Astrocyte of the spinal cord (primary cell): ENCODE measurements around the gene TMEM151B.

Experiments used
- DNase-seq: peaks from one replicate; pipeline ENCODE4 v3.0.0; 2011; ENCODE audit warnings: low read depth, low spot score
- H3K4me3 ChIP-seq: 2 replicates; pipeline ENCODE4 v1.5.1; 2011; ENCODE audit warnings: low read depth, mild to moderate bottlenecking, low read length, moderate library complexity
- in situ Hi-C: cut with HindIII; loops from 2 replicates; pipeline ENCODE4 v1.10.0; 2017; ENCODE audit warnings: low sequenced_read_pairs
- TF ChIP-seq, protein P1 (sequence below): IDR thresholded peaks from 2 replicates; pipeline ENCODE4 v1.5.1; 2012; ENCODE audit warnings: low read depth, mild to moderate bottlenecking, low read length, inconsistent platforms

The TMEM151B gene

DNA sequence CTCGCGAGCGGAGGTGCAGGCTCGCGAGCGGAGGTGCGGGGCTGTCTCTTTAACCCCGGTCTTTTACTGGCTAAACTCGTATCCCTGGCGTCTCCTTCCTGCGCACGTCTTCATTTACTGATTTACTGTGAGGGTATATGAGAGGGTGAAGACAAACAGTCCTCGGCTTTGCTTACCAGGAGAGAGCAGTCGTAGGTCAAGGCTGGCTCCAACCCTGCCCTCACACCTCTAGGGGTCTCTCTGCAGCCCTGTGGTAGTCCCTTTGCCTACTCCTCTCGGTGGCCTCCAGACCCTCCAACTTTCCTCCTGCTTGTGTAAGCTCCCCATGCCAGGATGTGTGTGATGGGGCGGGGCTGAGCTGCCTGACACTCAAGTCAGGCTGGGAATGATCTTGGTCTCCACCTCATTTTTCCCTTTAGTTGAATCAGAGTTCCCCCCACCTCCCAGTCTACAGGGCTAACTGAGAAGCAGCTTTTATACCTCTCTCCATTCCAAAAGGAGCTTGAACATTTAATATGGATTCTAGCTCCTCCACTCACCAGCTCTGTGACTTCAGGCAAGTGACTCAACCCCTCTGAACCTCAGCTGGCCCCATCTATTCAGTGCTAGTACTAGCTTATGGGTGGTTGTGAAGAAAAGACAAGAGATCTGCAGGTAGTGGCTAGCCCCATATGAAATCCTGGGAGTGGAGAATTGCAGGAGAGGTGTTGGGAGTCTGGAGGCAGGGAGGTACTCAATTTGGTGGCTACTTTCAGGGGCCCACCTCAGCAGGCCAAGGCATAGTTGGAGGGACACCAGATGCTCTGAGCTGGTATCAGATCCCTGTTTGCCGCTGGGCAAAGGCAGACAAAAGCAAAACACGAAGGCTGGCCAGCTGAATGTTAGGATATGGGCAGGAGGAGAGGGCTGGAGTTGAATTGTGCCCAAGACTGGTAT, 46.0 kb upstream of the TMEM151B start:
- no peak for DNase-seq
- in situ Hi-C loops, result no loop called here
- TF ChIP-seq, protein P1, sequence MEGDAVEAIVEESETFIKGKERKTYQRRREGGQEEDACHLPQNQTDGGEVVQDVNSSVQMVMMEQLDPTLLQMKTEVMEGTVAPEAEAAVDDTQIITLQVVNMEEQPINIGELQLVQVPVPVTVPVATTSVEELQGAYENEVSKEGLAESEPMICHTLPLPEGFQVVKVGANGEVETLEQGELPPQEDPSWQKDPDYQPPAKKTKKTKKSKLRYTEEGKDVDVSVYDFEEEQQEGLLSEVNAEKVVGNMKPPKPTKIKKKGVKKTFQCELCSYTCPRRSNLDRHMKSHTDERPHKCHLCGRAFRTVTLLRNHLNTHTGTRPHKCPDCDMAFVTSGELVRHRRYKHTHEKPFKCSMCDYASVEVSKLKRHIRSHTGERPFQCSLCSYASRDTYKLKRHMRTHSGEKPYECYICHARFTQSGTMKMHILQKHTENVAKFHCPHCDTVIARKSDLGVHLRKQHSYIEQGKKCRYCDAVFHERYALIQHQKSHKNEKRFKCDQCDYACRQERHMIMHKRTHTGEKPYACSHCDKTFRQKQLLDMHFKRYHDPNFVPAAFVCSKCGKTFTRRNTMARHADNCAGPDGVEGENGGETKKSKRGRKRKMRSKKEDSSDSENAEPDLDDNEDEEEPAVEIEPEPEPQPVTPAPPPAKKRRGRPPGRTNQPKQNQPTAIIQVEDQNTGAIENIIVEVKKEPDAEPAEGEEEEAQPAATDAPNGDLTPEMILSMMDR, result no peak
- H3K4me3 ChIP-seq, result peak overlapping the region; percentile 46

DNA sequence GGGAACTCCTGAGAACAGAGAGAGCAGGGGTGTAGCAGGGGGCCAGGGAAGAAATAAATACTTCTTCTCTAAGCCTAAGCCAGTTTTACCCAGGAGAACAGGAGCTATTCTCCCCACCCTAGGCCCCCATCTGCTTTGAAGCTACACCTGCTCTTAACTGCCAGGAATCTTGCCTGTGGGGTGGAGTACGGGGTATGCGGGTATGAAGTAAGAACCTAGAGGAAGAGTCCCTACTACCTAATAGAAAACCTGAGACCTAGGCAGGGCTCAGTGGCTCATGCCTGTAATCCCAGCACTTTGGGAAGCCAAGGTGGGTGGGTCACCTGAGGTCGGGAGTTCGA, 45.3 kb upstream of the TMEM151B start:
- H3K4me3 ChIP-seq, result no peak overlapping the region
- in situ Hi-C loops, result no loop called here
- no peak for DNase-seq
- TF ChIP-seq, protein P1, result no peak

DNA sequence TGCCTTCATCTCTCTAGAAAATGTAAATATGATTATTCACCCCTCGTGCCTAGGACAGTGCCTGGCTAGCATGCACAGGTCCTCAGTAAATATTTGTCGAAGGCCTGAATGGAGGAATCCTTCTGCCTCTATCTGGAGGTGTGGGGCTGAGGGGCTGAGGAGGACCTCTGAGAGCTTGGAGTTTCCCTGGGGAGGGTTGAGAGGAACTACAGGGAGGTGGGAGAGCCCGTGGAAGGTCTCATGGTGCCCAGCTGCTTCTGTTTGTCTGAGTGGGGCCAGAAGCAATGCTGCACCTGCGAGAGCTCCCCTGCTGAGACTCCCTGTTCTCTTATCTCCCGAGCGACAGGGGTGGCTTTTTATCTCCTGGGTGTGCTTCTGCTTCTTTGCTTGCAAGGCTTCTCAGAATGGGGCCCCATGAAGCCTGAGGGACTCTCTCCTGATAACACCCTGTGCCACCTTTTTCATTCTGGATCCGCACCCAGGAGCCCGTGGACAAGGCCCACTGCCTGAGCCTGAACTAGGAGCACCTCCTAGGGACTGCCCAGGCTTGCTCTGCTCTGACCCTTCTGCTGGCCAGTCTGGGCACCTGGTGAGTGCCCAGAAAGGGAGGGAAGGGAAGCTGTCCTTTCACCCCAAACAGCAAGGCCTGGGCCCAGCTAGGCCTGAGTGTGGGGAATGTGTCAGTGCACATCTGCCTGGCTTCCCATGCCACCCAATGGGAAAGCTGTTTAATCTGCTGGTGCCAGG, 44.5 kb upstream of the TMEM151B start:
- no peak for DNase-seq
- in situ Hi-C loops, result no loop called here
- no peak overlapping the region for H3K4me3 ChIP-seq
- TF ChIP-seq, protein P1, result no peak

DNA sequence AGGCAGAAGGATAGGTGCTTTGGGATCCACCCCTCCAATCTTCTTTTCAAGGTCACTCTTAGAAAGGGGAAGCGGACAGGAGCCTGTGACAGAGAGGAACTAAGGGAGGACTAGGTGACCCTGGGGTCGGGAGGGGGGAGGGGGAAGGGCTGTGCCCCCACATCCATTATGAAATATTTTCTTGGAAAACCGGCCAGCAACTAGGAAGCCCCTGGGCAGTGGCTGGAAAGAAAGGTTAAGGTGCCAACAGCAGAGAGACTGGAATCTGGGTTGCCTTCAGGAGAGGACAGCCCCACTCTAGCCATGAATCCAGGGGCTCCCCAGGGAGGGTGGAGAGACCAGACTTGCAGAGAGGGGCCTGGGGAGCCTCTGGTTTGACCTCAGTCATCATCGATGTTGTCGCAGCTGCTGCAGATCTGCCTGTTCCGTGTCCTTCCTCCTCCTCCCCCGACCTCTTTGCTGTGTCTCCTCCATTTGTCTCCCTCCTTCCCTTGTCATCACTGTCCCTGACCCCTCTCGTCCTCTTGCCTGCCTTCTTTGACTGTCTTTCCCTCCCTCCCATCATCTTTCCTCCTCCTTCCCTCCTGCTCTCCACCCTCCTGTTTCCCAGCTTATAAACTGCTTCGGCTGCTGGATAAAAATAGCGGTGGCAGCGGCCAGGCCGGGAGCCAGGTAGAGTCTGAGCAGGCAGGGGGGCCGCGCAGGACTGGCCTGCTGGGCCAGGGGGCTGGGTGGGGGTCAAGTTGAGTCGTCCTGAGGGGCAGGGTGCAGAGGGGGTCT, 43.7 kb upstream of the TMEM151B start:
- in situ Hi-C loops, result no loop called here
- no peak overlapping the region for H3K4me3 ChIP-seq
- no peak for DNase-seq
- TF ChIP-seq, protein P1, result no peak

DNA sequence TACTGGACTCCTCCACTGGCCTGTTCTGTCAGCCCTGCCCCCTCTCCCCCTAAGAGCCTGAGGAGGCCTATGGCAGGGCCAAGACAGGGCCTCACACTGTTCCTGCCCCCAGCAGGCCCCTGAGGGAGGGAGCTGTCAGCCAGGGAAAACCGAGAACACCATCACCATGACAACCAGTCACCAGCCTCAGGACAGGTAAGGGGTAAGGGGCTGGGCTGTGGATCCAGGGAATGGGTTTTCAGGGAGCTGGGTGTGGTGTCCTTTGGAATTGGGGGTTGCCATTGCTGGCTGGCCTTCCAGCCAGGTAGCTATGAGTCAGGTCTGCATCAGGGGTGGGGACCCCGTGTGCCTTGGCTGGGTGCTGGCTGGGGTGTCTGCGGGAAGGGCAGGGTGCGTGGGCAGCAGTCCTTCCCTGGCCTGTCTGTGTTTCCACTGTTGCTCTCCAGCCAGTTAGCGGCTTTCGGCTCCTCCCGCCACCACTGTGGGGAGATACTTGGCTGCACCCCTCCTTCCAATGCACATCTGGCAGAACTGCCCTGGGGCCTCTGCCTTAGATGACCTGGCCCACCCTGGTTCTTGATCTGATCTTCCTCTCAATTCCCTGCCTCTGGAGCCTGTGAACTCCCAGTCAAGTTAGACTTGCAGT, 43.0 kb upstream of the TMEM151B start:
- in situ Hi-C loops, result no loop called here
- TF ChIP-seq, protein P1, result no peak

DNA sequence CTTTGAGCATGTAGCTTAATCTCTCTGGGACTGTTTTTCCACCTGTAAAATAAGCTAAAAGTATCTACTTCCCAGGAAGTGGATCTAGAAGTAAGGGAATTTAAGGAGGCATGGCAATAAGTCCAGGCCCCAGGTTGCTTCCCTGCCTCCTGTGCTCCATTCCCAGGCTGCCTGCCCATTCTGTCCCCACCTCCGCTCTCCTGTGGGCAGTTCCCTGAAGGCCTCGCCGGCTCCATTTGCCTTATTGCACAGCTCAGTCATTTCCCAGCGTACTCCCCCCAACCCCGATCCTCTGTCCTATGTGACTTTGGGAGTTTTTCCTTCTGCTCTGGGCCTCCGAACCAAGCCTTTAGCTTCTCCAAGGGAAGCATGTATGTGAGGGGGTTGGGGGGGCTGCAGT, 42.2 kb upstream of the TMEM151B start:
- no peak overlapping the region for H3K4me3 ChIP-seq
- in situ Hi-C loops, result no loop called here
- no peak for DNase-seq
- TF ChIP-seq, protein P1, result no peak

More for the DNA sequence above, 43.0 kb upstream of the TMEM151B start:
- DNase-seq, result no peak
- no peak overlapping the region for H3K4me3 ChIP-seq
